ENCODE results near the gene KLF11.

GRCh38 chr2:10067330-10067729 lies 24.0 kb downstream of the KLF11 start:
- no peak for TF ChIP-seq TAF1 (IDR thresholded peaks at IDR 0.05; ENCODE audit: low read depth, low read length)
- TF ChIP-seq SPI1 (IDR thresholded peaks at IDR 0.05; ENCODE audit: low read depth, low read length), result no peak
- TF ChIP-seq POLR2AphosphoS5 (IDR thresholded peaks at IDR 0.05; ENCODE audit: low read depth, low read length), result no peak
- TF ChIP-seq PAX5 (IDR thresholded peaks at IDR 0.05; ENCODE audit: insufficient read depth, low read length, severe bottlenecking), result no peak

Data from GM12891 (cell line).